SK-N-SH (cell line): ENCODE measurements around the gene PROSER2. TPM values are rescaled to one million over a fixed set of nuclear protein-coding genes. Genes with fewer than 3 reads are reported as not detected.

ENCODE experiments used
- CTCF ChIA-PET: fragments of 300-600, 350-600 bp; formaldehyde crosslinking; extraction: SDS; loops from one replicate; lab custom pipeline; 2021; lab: Yijun Ruan, JAX
- POLR2A ChIA-PET: fragments of 350-600 bp; sonication (Branson Sonifier 250); formaldehyde crosslinking; extraction: SDS; loops from one replicate; lab custom pipeline; 2020; ENCODE audit warnings: antibody characterized with exemption, inconsistent platforms; lab: Yijun Ruan, JAX
- DNase-seq: peaks from one replicate; pipeline ENCODE4 v3.0.0; 2012
- H2AFZ ChIP-seq: fragments of 200-600 bp; sonication (generic); 2 replicates; pipeline ENCODE4 v1.8.1; 2016; ENCODE audit warnings: antibody characterized with exemption, mild to moderate bottlenecking, low read depth
- H3F3A ChIP-seq: fragments of 200-600 bp; sonication (generic); replicated peaks from 2 replicates; pipeline ENCODE3; 2016; ENCODE audit warnings: antibody characterized with exemption, mild to moderate bottlenecking; ENCODE audit not compliant: insufficient read depth
- H3K27ac ChIP-seq, 2 experiments: fragments of 200-500 bp in 1 of 2; fragments of 200-600 bp in 1 of 2; sonication (Bioruptor generic) in 1 of 2; sonication (generic), shearing (Covaris generic) in 1 of 2; 2 replicates each; pipeline versions ENCODE4 v1.5.1 to v1.6.1; 2014 to 2016; ENCODE audit warnings: low read depth in 2 of 2, inconsistent platforms in 1 of 2, low read length in 1 of 2, mild to moderate bottlenecking in 1 of 2, mixed read lengths in 1 of 2
- H3K27me3 ChIP-seq: fragments of 200-600 bp; sonication (generic), shearing (Covaris generic); 2 replicates; pipeline ENCODE4 v1.6.1; 2016; ENCODE audit warnings: mixed run types; ENCODE audit not compliant: insufficient read depth
- H3K36me3 ChIP-seq, 2 experiments: fragments of 200-500 bp in 1 of 2; fragments of 200-600 bp in 1 of 2; sonication (Bioruptor generic) in 1 of 2; sonication (generic) in 1 of 2; replicated peaks in 1 of 2; 2 replicates each; pipeline versions ENCODE3 to v1.5.1; 2014 to 2016; ENCODE audit warnings: low read length in 1 of 2, mild to moderate bottlenecking in 1 of 2; ENCODE audit not compliant: insufficient read depth in 2 of 2, control insufficient read depth in 1 of 2
- H3K4me1 ChIP-seq, 2 experiments: fragments of 200-500 bp in 1 of 2; fragments of 200-600 bp in 1 of 2; sonication (Bioruptor generic) in 1 of 2; sonication (generic), shearing (Covaris generic) in 1 of 2; 2 replicates each; pipeline versions ENCODE4 v1.5.1 to v1.6.1; 2014 to 2016; ENCODE audit warnings: low read depth in 1 of 2, low read length in 1 of 2, mixed run types in 1 of 2; ENCODE audit not compliant: insufficient read depth in 2 of 2, control insufficient read depth in 1 of 2
- H3K4me2 ChIP-seq: fragments of 200-600 bp; sonication (generic), shearing (Covaris generic); 2 replicates; pipeline ENCODE4 v1.6.1; 2017; ENCODE audit warnings: mixed run types
- H3K4me3 ChIP-seq, 2 experiments: fragments of 200-500 bp in 1 of 2; fragments of 200-600 bp in 1 of 2; sonication (Bioruptor generic) in 1 of 2; sonication (generic), shearing (Covaris generic) in 1 of 2; 2 replicates each; pipeline versions ENCODE4 v1.5.1 to v1.8.1; 2014 to 2016; ENCODE audit warnings: low read depth in 2 of 2, inconsistent platforms in 1 of 2, low read length in 1 of 2, mild to moderate bottlenecking in 1 of 2, mixed read lengths in 1 of 2, moderate library complexity in 1 of 2
- H3K79me2 ChIP-seq: fragments of 200-600 bp; sonication (generic); 2 replicates; pipeline ENCODE4 v1.8.1; 2017; ENCODE audit warnings: mild to moderate bottlenecking; ENCODE audit not compliant: insufficient read depth
- H3K9ac ChIP-seq: fragments of 200-600 bp; sonication (generic); 2 replicates; pipeline ENCODE4 v1.6.1; 2017; ENCODE audit warnings: mixed run types
- H3K9me2 ChIP-seq: fragments of 200-600 bp; sonication (generic); 2 replicates; pipeline ENCODE4 v1.6.1; 2017; ENCODE audit warnings: mixed run types
- H3K9me3 ChIP-seq: fragments of 200-600 bp; sonication (generic); 2 replicates; pipeline ENCODE4 v1.6.1; 2017; ENCODE audit warnings: mixed run types, mild to moderate bottlenecking, moderate library complexity
- H4K20me1 ChIP-seq: fragments of 200-600 bp; sonication (generic); 2 replicates; pipeline ENCODE4 v1.6.1; 2017; ENCODE audit warnings: mild to moderate bottlenecking, mixed run types; ENCODE audit not compliant: insufficient read depth
- ELF1 ChIP-seq: IDR thresholded peaks from 2 replicates; pipeline ENCODE4 v1.4.0; 2012
- EP300 ChIP-seq, 2 experiments: IDR thresholded peaks; 2 replicates each; pipeline versions ENCODE4 v1.4.0 to v1.6.1; 2012; ENCODE audit warnings: borderline replicate concordance in 1 of 2, low read depth in 1 of 2, low read length in 1 of 2
- FOSL2 ChIP-seq: IDR thresholded peaks from 2 replicates; pipeline ENCODE4 v1.4.0; 2012; ENCODE audit warnings: low read depth, mild to moderate bottlenecking, moderate library complexity, borderline replicate concordance
- FOXJ3 ChIP-seq: sonication (generic); formaldehyde crosslinking; IDR thresholded peaks from 2 replicates; pipeline ENCODE4 v1.5.1; 2020; ENCODE audit warnings: mild to moderate bottlenecking, missing genetic modification reagents
- FOXM1 ChIP-seq: IDR thresholded peaks from 2 replicates; pipeline ENCODE4 v1.4.0; 2012; ENCODE audit warnings: low read depth, mild to moderate bottlenecking
- GABPA ChIP-seq: IDR thresholded peaks from 2 replicates; pipeline ENCODE4 v1.4.0; 2012; ENCODE audit warnings: low read depth, mild to moderate bottlenecking
- GATA2 ChIP-seq: sonication (generic); formaldehyde crosslinking; IDR thresholded peaks from 2 replicates; pipeline ENCODE4 v1.5.0; 2020; ENCODE audit warnings: mild to moderate bottlenecking, missing genetic modification reagents
- MXI1 ChIP-seq: IDR thresholded peaks from 2 replicates; pipeline ENCODE4 v1.6.1; 2012; ENCODE audit warnings: mild to moderate bottlenecking, low read depth, low read length, improper control_type of control experiment
- NFIC ChIP-seq: IDR thresholded peaks from 2 replicates; pipeline ENCODE4 v1.4.0; 2012; ENCODE audit warnings: borderline replicate concordance
- NRF1 ChIP-seq: IDR thresholded peaks from 2 replicates; pipeline ENCODE4 v1.6.1; 2012; ENCODE audit warnings: low read depth, mild to moderate bottlenecking, low read length
- PBX3 ChIP-seq: IDR thresholded peaks from 2 replicates; pipeline ENCODE4; 2012
- RAD21 ChIP-seq: IDR thresholded peaks from 2 replicates; pipeline ENCODE4 v1.6.1; 2012; ENCODE audit warnings: mild to moderate bottlenecking, low read length
- REST ChIP-seq: IDR thresholded peaks from 2 replicates; pipeline ENCODE4 v1.6.1; 2012; ENCODE audit warnings: mild to moderate bottlenecking, low read depth, low read length, moderate library complexity
- SIN3A ChIP-seq: IDR thresholded peaks from 2 replicates; pipeline ENCODE4 v1.6.1; 2012; ENCODE audit warnings: low read depth, mild to moderate bottlenecking, low read length, moderate library complexity, borderline replicate concordance
- SMC3 ChIP-seq: IDR thresholded peaks from 2 replicates; pipeline ENCODE4 v1.6.1; 2012; ENCODE audit warnings: low read depth, low read length, improper control_type of control experiment
- TCF12 ChIP-seq: IDR thresholded peaks from 2 replicates; pipeline ENCODE4 v1.4.0; 2012
- TEAD4 ChIP-seq: IDR thresholded peaks from 2 replicates; pipeline ENCODE4 v1.4.0; 2012; ENCODE audit warnings: mild to moderate bottlenecking, borderline replicate concordance; ENCODE audit not compliant: insufficient read depth
- YY1 ChIP-seq: IDR thresholded peaks from 2 replicates; pipeline ENCODE4 v1.4.0; 2012; ENCODE audit warnings: low read depth, mild to moderate bottlenecking
- WGBS: methylation state at CpG from one replicate; pipeline ENCODE4 v1.1.6; 2017; ENCODE audit warnings: low lambda C conversion rate; 5-methylcytosine and 5-hydroxymethylcytosine counted together
- polyA plus RNA-seq, 3 experiments: library from polyadenylated mRNA; depleted of rRNA; stranded (reverse); fragments of >200 nt; gene quantifications; 2 replicates each; pipeline ENCODE4 v1.2.3, GENCODE V29; 2012
- TF ChIP-seq, protein P1 (sequence below): fragments of 200-600 bp; sonication (generic); IDR thresholded peaks from 2 replicates; pipeline ENCODE4 v1.6.1; 2017; ENCODE audit warnings: antibody characterized with exemption, mild to moderate bottlenecking, moderate library complexity
- TF ChIP-seq, protein P2 (sequence below): fragments of 150-350 bp; IDR thresholded peaks from 2 replicates; pipeline ENCODE4 v1.6.1; 2017; ENCODE audit warnings: antibody characterized with exemption, low read length, low read depth, borderline replicate concordance
- TF ChIP-seq, protein P3 (sequence below): fragments of 150-350 bp; IDR thresholded peaks from 2 replicates; pipeline ENCODE4 v1.6.1; 2016; ENCODE audit warnings: mild to moderate bottlenecking, low read depth, low read length

PROSER2 gene
- polyA plus RNA-seq, 1 of the 3 experiments (the other 2 are of a cell fraction), result 0.95 TPM

DNA sequence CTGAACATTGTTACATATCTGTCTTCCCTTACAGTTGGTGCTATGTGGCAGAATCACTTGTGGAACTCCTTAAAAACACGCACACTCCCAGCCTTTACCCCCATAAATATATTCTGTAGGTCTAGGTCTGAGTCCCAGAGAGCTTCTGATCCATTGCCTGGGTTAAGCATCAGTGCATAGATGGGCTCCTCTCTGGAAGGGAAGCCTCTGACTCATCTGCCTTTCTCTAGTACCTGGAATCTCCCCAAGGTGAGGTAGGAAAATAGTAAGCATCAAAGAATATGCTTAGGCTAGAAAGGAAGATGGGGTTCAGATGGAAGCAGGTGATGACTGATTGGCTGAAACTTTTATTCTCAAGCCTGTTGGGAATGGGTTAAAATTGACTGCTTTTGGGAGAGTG lies 26.1 kb downstream of the PROSER2 start:
- Histone ChIP-seq H3F3A (no peaks in the 10 kb centered on the region), H3K9me2 (no peaks in the 10 kb centered on the region), H3K9ac (no peak overlapping the region), H3K27ac (no peak overlapping the region)
- CTCF ChIA-PET, result interaction anchor here (1.5 kb wide), 1 partner anchor 67 kb away, joined by 5 read pairs; no protein-coding TSS in a partner anchor
- TF ChIP-seq ELF1, result no peak
- no peak for TF ChIP-seq TCF12
- TF ChIP-seq, all 33 proteins: peak for 0
- H3K79me2 ChIP-seq, result no peaks in the 10 kb centered on the region
- no peaks in the 10 kb centered on the region for H3K36me3 ChIP-seq
- H3K4me1 ChIP-seq, result no peaks in the 10 kb centered on the region
- H2AFZ ChIP-seq, result no peak overlapping the region
- no peak overlapping the region for H3K4me2 ChIP-seq
- 11% methylated on average over 1 of the region's 1 CpG for WGBS
- POLR2A ChIA-PET, result no interaction called here
- DNase-seq, result no peak
- H3K4me3 ChIP-seq, result no peak overlapping the region
- H4K20me1 ChIP-seq, result no peaks in the 10 kb centered on the region
- H3K27me3 ChIP-seq, result no peaks in the 10 kb centered on the region
- H3K9me3 ChIP-seq, result no peaks in the 10 kb centered on the region

- no peaks in the 10 kb centered on the region for H3K36me3 ChIP-seq
- no peaks in the 10 kb centered on the region for H3K9me3 ChIP-seq
- no peaks in the 10 kb centered on the region for H4K20me1 ChIP-seq
- H3F3A ChIP-seq, result no peaks in the 10 kb centered on the region
- TF ChIP-seq TEAD4 (no peak), EP300 (IDR thresholded peaks at IDR 0.05; ENCODE audit: borderline replicate concordance in 1 of 2, low read depth in 1 of 2, low read length in 1 of 2) (no peak), NFIC (no peak), FOSL2 (no peak), GATA2 (CRISPR knock-in tag) (no peak), ELF1 (no peak), FOXJ3 (CRISPR knock-in tag) (no peak), RAD21 (no peak), REST (no peak), MXI1 (no peak), YY1 (no peak), GABPA (no peak), NRF1 (no peak), SMC3 (no peak), SIN3A (no peak), FOXM1 (no peak), PBX3 (no peak)
- TF ChIP-seq, protein P1, sequence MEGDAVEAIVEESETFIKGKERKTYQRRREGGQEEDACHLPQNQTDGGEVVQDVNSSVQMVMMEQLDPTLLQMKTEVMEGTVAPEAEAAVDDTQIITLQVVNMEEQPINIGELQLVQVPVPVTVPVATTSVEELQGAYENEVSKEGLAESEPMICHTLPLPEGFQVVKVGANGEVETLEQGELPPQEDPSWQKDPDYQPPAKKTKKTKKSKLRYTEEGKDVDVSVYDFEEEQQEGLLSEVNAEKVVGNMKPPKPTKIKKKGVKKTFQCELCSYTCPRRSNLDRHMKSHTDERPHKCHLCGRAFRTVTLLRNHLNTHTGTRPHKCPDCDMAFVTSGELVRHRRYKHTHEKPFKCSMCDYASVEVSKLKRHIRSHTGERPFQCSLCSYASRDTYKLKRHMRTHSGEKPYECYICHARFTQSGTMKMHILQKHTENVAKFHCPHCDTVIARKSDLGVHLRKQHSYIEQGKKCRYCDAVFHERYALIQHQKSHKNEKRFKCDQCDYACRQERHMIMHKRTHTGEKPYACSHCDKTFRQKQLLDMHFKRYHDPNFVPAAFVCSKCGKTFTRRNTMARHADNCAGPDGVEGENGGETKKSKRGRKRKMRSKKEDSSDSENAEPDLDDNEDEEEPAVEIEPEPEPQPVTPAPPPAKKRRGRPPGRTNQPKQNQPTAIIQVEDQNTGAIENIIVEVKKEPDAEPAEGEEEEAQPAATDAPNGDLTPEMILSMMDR, result no peak
- TF ChIP-seq, protein P2, sequence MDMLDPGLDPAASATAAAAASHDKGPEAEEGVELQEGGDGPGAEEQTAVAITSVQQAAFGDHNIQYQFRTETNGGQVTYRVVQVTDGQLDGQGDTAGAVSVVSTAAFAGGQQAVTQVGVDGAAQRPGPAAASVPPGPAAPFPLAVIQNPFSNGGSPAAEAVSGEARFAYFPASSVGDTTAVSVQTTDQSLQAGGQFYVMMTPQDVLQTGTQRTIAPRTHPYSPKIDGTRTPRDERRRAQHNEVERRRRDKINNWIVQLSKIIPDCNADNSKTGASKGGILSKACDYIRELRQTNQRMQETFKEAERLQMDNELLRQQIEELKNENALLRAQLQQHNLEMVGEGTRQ, result no peak
- TF ChIP-seq, protein P3, sequence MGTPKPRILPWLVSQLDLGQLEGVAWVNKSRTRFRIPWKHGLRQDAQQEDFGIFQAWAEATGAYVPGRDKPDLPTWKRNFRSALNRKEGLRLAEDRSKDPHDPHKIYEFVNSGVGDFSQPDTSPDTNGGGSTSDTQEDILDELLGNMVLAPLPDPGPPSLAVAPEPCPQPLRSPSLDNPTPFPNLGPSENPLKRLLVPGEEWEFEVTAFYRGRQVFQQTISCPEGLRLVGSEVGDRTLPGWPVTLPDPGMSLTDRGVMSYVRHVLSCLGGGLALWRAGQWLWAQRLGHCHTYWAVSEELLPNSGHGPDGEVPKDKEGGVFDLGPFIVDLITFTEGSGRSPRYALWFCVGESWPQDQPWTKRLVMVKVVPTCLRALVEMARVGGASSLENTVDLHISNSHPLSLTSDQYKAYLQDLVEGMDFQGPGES, result no peak
- DNase-seq, result no peak
- H3K27me3 ChIP-seq, result no peaks in the 10 kb centered on the region
- no peak overlapping the region for H3K9ac ChIP-seq
- ChIA-PET POLR2A (no interaction called here), CTCF (interaction anchor here (1.6 to 2.0 kb wide), 2 partner anchors 30 to 67 kb away, joined by 4 read pairs; no protein-coding TSS in a partner anchor)
- H2AFZ ChIP-seq, result no peak overlapping the region
- no peak overlapping the region for H3K4me2 ChIP-seq
- no peaks in the 10 kb centered on the region for H3K4me1 ChIP-seq
- no peaks in the 10 kb centered on the region for H3K79me2 ChIP-seq
- H3K27ac ChIP-seq, result no peak overlapping the region
- H3K4me3 ChIP-seq, result no peak overlapping the region
- H3K9me2 ChIP-seq, result no peaks in the 10 kb centered on the region
- 84% methylated on average over 7 of the region's 8 CpGs for WGBS
Measured at GRCh38 chr10:11849911-11850310, 26.8 kb downstream of the PROSER2 start.
